SK-N-SH treated with all-trans-retinoic acid at 6 μM for 48 hours (cell line): Measurements from ENCODE around the gene STX11.

Experiments
- ATAC-seq: fragments of 200-7000 bp; cut with Tn5 transposase; 3 replicates; pipeline ENCODE4 v1.9.1; 2020; ENCODE audit warnings: mild to moderate bottlenecking, moderate library complexity
- ARNTL ChIP-seq: fragments of 450-650 bp; formaldehyde crosslinking; IDR thresholded peaks from 2 replicates; pipeline ENCODE4 v1.5.0; 2020; ENCODE audit warnings: low read depth, mild to moderate bottlenecking, moderate library complexity, borderline replicate concordance
- BACH2 ChIP-seq: fragments of 250-450 bp; sonication (Bioruptor Pico); IDR thresholded peaks from 2 replicates; pipeline ENCODE4 v1.9.0; 2021; ENCODE audit warnings: mild to moderate bottlenecking, borderline replicate concordance
- CREB5 ChIP-seq: fragments of 250-450 bp; sonication (Bioruptor Pico); IDR thresholded peaks from 2 replicates; pipeline ENCODE4 v1.5.1; 2020; ENCODE audit warnings: low read depth, mild to moderate bottlenecking, moderate library complexity
- ESRRG ChIP-seq: fragments of 250-450 bp; sonication (Bioruptor Pico); IDR thresholded peaks from 2 replicates; pipeline ENCODE4 v1.6.1; 2021; ENCODE audit warnings: mild to moderate bottlenecking
- OSR1 ChIP-seq: fragments of 250-450 bp; sonication (Bioruptor Pico); IDR thresholded peaks from 2 replicates; pipeline ENCODE4 v1.8.0; 2022; ENCODE audit warnings: moderate library complexity, mild to moderate bottlenecking, inconsistent platforms
- POU6F1 ChIP-seq: fragments of 250-450 bp; sonication (Bioruptor Pico); IDR thresholded peaks from 2 replicates; pipeline ENCODE4 v1.8.0; 2021; ENCODE audit warnings: low read depth, mild to moderate bottlenecking, moderate library complexity, borderline replicate concordance
- RARB ChIP-seq: fragments of 250-450 bp; sonication (Bioruptor Pico); IDR thresholded peaks from 2 replicates; pipeline ENCODE4 v1.8.0; 2021; ENCODE audit warnings: mild to moderate bottlenecking, moderate library complexity
- SNAI2 ChIP-seq: fragments of 250-450 bp; sonication (Bioruptor Pico); IDR thresholded peaks from 2 replicates; pipeline ENCODE4 v1.5.0; 2020; ENCODE audit warnings: mild to moderate bottlenecking, moderate library complexity
- TCF4 ChIP-seq: fragments of 250-450 bp; sonication (Bioruptor Pico); IDR thresholded peaks from 2 replicates; pipeline ENCODE4 v1.8.0; 2021; ENCODE audit warnings: mild to moderate bottlenecking, moderate library complexity, borderline replicate concordance
- TOX ChIP-seq: fragments of 250-450 bp; sonication (Bioruptor Pico); IDR thresholded peaks from 2 replicates; pipeline ENCODE4 v1.8.0; 2021; ENCODE audit warnings: mild to moderate bottlenecking, moderate library complexity, borderline replicate concordance
- ZC3H10 ChIP-seq: fragments of 250-450 bp; sonication (Bioruptor Pico); IDR thresholded peaks from 2 replicates; pipeline ENCODE4 v1.5.1; 2021; ENCODE audit warnings: mild to moderate bottlenecking, moderate library complexity
- ZFP30 ChIP-seq: fragments of 450-650 bp; formaldehyde crosslinking; IDR thresholded peaks from 2 replicates; pipeline ENCODE4 v1.5.0; 2022; ENCODE audit warnings: mild to moderate bottlenecking, moderate library complexity
- ZNF565 ChIP-seq: fragments of 450-650 bp; formaldehyde crosslinking; conservative IDR thresholded peaks from 2 replicates; pipeline ENCODE4 v1.5.0; 2020; ENCODE audit warnings: low read depth, mild to moderate bottlenecking, moderate library complexity
- ZNF8 ChIP-seq: fragments of 450-650 bp; formaldehyde crosslinking; IDR thresholded peaks from 2 replicates; pipeline ENCODE4 v1.5.0; 2020; ENCODE audit warnings: mild to moderate bottlenecking, moderate library complexity
- TF ChIP-seq, protein P1 (sequence below): fragments of 250-450 bp; sonication (Bioruptor Pico); IDR thresholded peaks from 2 replicates; pipeline ENCODE4 v1.8.0; 2020; ENCODE audit warnings: mild to moderate bottlenecking, moderate library complexity, borderline replicate concordance
- TF ChIP-seq, protein P2 (sequence below): fragments of 250-450 bp; sonication (Bioruptor Pico); IDR thresholded peaks from 2 replicates; pipeline ENCODE4 v1.5.1; 2021; ENCODE audit warnings: mild to moderate bottlenecking, moderate library complexity

Gene STX11

GRCh38 chr6:144232832-144233230 lies 82.5 kb downstream of the STX11 start (continued):
- TF ChIP-seq ARNTL (CRISPR knock-in tag) (no peak), CREB5 (CRISPR knock-in tag) (no peak), TOX (CRISPR knock-in tag) (no peak), ESRRG (CRISPR knock-in tag) (no peak)

DNA sequence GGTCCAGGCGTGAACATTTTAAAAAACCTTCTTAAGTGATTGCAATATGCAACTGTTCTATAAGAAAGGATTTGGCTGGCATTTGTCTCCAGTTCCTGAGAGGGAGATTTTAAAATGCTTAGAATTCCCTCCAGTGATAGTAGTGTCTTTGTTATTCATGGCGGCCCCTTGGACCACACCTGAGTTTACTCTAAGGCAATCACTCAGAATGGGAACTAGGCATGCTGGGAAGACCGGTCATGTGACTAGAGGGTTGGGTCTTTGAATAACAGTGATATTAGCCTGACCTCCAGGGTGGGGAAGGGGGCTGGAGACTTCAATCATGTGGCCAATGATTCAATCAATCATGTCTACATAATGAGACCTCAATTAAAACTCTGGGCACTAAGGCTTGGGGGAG lies 84.1 kb downstream of the STX11 start:
- TF ChIP-seq ZFP30 = no peak
- TF ChIP-seq OSR1 = no peak
- no peak for TF ChIP-seq RARB (CRISPR knock-in tag)
- no peak for TF ChIP-seq ESRRG (CRISPR knock-in tag)
- no peak for TF ChIP-seq SNAI2 (CRISPR knock-in tag)
- no peak for TF ChIP-seq ZNF565 (CRISPR knock-in tag)
- no peak for TF ChIP-seq POU6F1 (CRISPR knock-in tag)
- no peak for ATAC-seq

GRCh38 chr6:144234935-144235334 lies 84.6 kb downstream of the STX11 start:
- no peak for ATAC-seq
- TF ChIP-seq, protein P1, sequence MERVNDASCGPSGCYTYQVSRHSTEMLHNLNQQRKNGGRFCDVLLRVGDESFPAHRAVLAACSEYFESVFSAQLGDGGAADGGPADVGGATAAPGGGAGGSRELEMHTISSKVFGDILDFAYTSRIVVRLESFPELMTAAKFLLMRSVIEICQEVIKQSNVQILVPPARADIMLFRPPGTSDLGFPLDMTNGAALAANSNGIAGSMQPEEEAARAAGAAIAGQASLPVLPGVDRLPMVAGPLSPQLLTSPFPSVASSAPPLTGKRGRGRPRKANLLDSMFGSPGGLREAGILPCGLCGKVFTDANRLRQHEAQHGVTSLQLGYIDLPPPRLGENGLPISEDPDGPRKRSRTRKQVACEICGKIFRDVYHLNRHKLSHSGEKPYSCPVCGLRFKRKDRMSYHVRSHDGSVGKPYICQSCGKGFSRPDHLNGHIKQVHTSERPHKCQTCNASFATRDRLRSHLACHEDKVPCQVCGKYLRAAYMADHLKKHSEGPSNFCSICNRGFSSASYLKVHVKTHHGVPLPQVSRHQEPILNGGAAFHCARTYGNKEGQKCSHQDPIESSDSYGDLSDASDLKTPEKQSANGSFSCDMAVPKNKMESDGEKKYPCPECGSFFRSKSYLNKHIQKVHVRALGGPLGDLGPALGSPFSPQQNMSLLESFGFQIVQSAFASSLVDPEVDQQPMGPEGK (CRISPR knock-in tag) = no peak
- TF ChIP-seq POU6F1 (CRISPR knock-in tag) = no peak
- TF ChIP-seq ZC3H10 = no peak
- TF ChIP-seq TCF4 (CRISPR knock-in tag) = no peak
- TF ChIP-seq, protein P2, sequence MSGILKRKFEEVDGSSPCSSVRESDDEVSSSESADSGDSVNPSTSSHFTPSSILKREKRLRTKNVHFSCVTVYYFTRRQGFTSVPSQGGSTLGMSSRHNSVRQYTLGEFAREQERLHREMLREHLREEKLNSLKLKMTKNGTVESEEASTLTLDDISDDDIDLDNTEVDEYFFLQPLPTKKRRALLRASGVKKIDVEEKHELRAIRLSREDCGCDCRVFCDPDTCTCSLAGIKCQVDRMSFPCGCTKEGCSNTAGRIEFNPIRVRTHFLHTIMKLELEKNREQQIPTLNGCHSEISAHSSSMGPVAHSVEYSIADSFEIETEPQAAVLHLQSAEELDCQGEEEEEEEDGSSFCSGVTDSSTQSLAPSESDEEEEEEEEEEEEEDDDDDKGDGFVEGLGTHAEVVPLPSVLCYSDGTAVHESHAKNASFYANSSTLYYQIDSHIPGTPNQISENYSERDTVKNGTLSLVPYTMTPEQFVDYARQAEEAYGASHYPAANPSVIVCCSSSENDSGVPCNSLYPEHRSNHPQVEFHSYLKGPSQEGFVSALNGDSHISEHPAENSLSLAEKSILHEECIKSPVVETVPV = no peak
- TF ChIP-seq ARNTL (CRISPR knock-in tag) = no peak
- TF ChIP-seq ZNF8 (CRISPR knock-in tag) = no peak
- no peak for TF ChIP-seq BACH2
- TF ChIP-seq, all 23 proteins: peak for 0
